NCI-H460 (cell line): ENCODE data around the gene EPHA6. TPM values are rescaled to one million over a fixed set of nuclear protein-coding genes. Genes with fewer than 3 reads are reported as not detected.
"Not testable (repeated sequence)": the region's sequence is repeated elsewhere in the genome, so short reads cannot be mapped to it uniquely, and the experiment has no call there.

ENCODE experiments used
- DNase-seq: peaks from one replicate; pipeline ENCODE4 v3.0.0-alpha.2; 2016; ENCODE audit warnings: low read depth; ENCODE audit errors: extremely low read depth
- total RNA-seq: library from RNA; depleted of rRNA; stranded (reverse); fragments of >200 nt; shearing (Covaris generic); gene quantifications from 2 replicates; pipeline ENCODE4 v1.2.3, GENCODE V29; 2014

EPHA6 gene
- total RNA-seq, 1 experiment from 2014 or later, result 0.20 TPM

- no peak for DNase-seq
Observed at GRCh38 chr3:97259263-97259662, 444.9 kb downstream of the EPHA6 start.

- DNase-seq, result no peak
Observed at GRCh38 chr3:97264180-97264579, 449.8 kb downstream of the EPHA6 start.

GRCh38 chr3:97265237-97266005, 451.0 kb downstream of the EPHA6 start:
- DNase-seq, result no peak

DNA sequence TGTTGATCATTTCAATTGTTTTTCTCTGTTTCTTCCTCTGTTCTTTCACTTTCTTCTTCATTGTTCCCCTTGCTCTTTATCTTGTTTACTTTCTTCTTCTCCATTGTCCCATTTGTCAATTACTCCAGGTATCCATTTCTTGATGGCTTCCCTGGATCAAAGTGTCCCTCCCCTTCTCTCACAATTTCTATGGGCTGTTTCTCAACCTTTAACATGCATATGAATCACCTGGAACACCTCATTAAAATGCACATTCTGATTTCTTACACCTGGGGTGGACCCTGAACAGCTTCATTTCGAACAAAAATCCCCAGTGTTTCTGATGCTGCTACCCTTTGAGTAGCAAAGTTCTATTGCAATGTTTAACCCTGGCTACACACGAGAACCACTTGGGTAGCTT, 454.8 kb downstream of the EPHA6 start:
- DNase-seq, result no peak

- DNase-seq, result not testable (repeated sequence)
Observed at GRCh38 chr3:97276879-97277550, 462.6 kb downstream of the EPHA6 start.

GRCh38 chr3:97277708-97278107, 463.3 kb downstream of the EPHA6 start:
- DNase-seq, result no peak

- DNase-seq, result no peak
Observed at GRCh38 chr3:97278506-97278905, 464.1 kb downstream of the EPHA6 start.

GRCh38 chr3:97291901-97292300, 477.5 kb downstream of the EPHA6 start:
- no peak for DNase-seq

DNA sequence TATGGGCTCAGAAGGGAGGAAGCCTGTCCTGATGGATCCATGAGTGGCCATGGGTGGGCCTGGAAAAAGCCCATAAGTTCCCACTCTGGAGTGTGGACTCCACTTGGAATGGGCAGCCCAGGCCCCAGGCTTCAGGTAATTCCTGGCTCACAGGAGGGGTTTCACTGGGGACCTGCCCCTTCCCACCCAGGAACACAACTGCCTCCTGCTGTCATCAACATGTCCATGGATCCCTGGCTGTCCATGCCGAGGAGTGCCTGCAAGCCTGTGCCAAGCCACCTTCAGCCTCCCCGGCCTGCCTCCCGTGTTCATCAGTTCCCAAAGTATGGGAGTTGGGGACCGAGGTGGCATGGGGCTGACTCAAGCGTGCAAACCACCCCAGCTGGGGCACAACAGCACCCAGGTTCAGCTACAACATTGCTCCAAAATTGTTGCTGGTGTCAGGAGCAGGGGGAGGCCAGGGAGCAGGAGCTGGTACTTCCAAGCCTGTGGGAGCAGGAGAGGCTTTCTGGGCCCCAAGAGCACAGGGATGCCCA, 479.3 kb downstream of the EPHA6 start:
- DNase-seq, result no peak

DNA sequence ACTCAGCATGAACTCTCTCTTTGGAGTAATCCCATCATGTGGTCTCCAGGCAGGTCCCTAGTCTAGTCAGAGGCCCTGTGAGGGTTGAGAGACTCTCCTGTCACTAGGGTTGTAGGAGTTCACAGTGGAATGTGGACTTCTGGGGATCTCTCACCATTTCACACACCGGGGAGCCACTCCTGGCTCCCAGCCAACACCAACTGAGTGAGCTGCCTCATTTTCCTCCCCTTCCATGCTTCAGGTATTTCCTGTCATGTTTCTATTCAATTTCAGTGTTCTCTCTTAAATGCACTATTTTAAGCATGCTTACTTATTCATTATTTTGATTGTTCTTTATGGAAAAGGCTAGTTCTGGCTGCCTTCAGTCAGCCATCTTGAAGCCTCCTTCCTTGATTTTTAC, 482.6 kb downstream of the EPHA6 start:
- no peak for DNase-seq

- no peak for DNase-seq
Observed at GRCh38 chr3:97301114-97301513, 486.7 kb downstream of the EPHA6 start.

DNA sequence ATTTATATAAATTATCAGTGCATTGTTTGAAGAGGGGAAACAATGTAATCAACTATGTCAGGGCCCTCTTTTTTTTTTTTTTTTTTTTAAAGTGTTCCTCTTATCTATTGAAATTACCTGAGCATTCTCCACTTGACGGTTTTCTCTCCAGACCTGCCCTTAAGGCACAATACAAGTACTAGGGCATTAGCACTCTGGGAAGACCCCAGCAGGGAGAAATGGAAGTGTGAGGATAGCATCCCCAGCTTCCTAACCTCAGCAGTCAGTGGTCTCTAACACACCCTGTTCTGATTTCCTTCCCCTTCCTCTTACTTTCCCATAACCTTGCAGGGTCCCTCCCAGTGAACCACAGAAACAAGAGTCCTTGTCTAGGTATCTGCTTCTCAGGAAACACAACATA, 491.8 kb downstream of the EPHA6 start:
- DNase-seq, result no peak

GRCh38 chr3:97338375-97338774, 524.0 kb downstream of the EPHA6 start:
- no peak for DNase-seq

DNA sequence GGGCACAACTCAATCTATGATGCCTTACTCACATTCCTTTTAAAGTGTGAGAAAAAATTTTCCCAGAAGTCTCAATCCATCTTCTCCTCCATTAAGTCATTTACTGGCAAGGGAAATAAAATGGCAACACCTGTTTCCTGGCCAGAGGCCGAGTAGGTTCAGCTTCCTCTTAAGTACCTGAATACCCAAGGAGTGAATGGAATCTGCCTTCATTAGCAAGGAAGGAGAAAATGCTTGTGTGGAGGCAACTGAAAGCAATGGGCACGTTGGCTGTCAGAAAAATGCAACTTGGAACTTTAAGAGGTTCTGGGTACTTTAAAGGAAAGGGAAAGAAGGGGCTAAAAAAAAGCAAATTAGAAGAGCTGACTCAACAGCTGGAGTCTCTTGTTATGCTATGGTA, 526.5 kb downstream of the EPHA6 start:
- no peak for DNase-seq

DNA sequence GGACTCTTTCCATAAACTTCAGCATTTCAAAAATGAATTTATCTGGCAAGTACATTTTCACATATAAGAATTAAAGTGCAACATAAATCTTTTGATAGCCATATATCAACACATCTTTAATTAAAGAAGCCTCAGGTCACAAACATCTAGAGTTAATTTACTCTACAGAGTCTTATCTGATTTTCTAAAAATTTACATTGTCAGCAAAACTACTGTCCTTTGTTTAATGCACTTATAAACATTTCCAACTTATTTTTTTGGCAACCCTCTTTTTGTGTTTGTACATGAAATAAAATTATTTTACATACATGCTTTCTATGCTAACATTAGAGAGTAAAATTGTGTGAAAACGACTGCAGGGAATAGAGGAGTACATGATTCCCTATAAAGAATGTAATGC, 533.4 kb downstream of the EPHA6 start:
- no peak for DNase-seq

GRCh38 chr3:97350971-97351370, 536.6 kb downstream of the EPHA6 start:
- no peak for DNase-seq

GRCh38 chr3:97353176-97353575, 538.8 kb downstream of the EPHA6 start:
- no peak for DNase-seq

DNA sequence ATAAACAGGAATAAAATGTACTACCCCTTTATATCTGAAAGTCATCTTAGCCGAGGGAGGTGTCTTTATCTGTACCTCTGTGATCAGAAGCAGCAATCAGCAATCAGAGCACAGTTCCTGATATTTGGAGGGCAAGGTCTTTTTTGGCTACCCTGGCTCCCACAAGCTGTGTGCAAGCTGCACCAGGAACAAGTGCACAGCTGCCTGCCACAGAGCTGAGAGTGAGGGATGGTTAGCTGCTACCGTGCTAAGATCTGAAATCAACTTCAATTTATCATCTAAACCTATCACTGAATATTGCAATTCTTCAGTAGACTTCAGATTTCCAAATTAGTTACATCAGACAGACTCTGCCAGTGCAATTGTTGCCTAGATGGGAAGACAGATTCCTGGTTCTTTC, 545.6 kb downstream of the EPHA6 start:
- DNase-seq, result no peak

GRCh38 chr3:97360804-97361203, 546.4 kb downstream of the EPHA6 start:
- DNase-seq, result no peak

DNA sequence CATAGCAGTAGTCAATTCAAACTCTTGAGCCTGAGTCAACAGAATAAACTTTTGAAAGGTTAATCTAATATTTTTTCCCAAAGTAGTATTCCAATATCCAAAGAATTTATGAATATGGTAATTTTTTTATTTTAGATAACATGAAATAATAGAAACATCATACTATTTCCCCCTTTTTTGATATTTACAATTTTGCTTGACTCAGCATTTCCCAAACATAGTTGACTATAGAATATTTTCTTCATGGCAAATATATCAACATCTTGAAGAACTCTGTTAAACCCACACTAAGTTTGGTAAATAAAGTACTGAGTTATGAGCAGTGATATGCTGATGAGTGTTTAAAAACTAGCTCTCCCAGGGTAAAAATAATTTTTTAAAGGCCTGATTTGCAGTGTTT, 570.2 kb downstream of the EPHA6 start:
- no peak for DNase-seq

DNA sequence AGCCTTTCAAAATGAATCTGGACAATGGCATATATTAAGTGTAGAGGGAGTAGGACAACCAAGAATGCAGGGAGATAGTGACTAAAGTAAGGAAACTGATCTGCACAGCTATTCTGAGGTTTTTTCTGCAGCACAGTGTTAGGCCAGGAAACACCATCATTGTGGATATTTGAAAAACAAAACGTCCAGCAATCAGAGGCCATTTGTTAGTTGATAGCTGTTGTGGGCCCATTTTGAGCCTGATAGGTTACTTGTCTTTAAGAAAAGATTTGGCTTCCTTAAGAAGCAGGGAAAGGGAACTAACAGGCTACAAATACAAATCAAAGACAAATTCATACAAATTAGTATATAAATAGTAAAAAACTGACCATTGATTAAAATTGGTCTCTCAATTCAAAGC, 574.4 kb downstream of the EPHA6 start:
- DNase-seq, result no peak

DNA sequence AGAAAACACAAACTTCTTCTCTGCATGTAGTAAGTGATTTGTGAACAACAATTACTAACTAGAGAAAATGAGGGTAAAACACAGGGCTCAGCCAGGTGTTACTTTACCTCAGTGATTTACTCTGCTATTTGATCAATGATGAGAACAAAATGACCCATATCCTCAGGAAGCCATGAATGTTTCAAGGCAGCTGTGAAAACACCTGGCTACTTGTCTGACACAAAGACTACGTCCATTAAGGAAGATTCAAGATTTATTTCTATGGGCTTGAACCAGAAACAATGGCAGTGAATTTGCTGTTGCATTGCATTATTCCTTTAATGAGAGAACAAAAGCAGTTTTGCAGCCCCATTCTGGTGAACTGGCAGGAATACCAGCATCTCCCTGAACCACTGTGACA, 575.5 kb downstream of the EPHA6 start:
- DNase-seq, result no peak
